Progenitor cell of endocrine pancreas (in vitro differentiated cells): Measurements from ENCODE around the gene GABRB1. TPM values are rescaled to one million over a fixed set of nuclear protein-coding genes. Genes with fewer than 3 reads are reported as not detected.

ENCODE experiments used
- DNase-seq: peaks from one replicate; pipeline ENCODE4 v3.0.0; 2021; ENCODE audit warnings: low spot score; ENCODE audit not compliant: unreplicated experiment
- H3K27ac Mint-ChIP-seq: 2 replicates; pipeline ENCODE4 v1.8.0; 2021; ENCODE audit warnings: mild to moderate bottlenecking, moderate library complexity, mixed read lengths
- H3K27me3 Mint-ChIP-seq: 2 replicates; pipeline ENCODE4 v1.8.0; 2021; ENCODE audit warnings: mixed read lengths
- H3K36me3 Mint-ChIP-seq: 2 replicates; pipeline ENCODE4 v1.8.0; 2022; ENCODE audit warnings: mixed read lengths; ENCODE audit not compliant: insufficient read depth
- H3K4me1 Mint-ChIP-seq: 2 replicates; pipeline ENCODE4 v1.8.0; 2021; ENCODE audit warnings: low read depth, mixed read lengths
- H3K4me3 Mint-ChIP-seq: 2 replicates; pipeline ENCODE4 v1.8.0; 2021; ENCODE audit warnings: low read depth, mild to moderate bottlenecking, moderate library complexity, mixed read lengths
- H3K9me3 Mint-ChIP-seq: 2 replicates; pipeline ENCODE4 v1.8.0; 2021; ENCODE audit warnings: low read depth, mixed read lengths
- total RNA-seq: library from RNA; stranded (reverse); gene quantifications from 2 replicates; pipeline ENCODE4 v1.2.1, GENCODE V29; 2021
- TF ChIP-seq, protein P1 (sequence below): fragments of 200-600 bp; sonication (generic); IDR thresholded peaks from one replicate; pipeline ENCODE4 v1.5.0; 2021; ENCODE audit warnings: antibody characterized with exemption, mild to moderate bottlenecking; ENCODE audit not compliant: unreplicated experiment

Gene GABRB1
- total RNA-seq, 1 donor from 2014 or later, result 1.2 TPM

DNA sequence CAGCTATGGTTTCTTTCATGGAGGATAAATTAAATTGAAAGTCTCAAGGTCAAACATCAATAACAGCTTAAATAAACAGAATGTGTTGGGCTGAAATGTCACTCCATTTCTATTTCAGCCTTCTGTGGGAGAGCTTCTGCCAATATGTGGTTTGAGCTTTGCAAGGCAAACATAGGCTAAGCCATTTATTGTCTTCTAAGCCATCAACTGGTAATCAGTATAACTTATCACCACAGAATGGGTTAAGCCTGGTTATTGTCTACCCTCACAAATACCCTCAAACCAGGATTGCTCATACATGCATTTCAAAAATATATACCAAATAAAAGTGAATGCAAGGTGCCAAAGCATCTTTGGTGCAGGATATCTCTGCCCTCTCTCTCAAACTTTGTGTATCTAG is 52.7 kb downstream of the GABRB1 start:
- H3K9me3 Mint-ChIP-seq, result no peaks in the 10 kb centered on the region
- no peak for DNase-seq
- peaks cover 3% of the 10 kb centered on the region for H3K27me3 Mint-ChIP-seq
- no peak overlapping the region for H3K4me3 Mint-ChIP-seq
- H3K27ac Mint-ChIP-seq, result no peak overlapping the region
- TF ChIP-seq, protein P1, sequence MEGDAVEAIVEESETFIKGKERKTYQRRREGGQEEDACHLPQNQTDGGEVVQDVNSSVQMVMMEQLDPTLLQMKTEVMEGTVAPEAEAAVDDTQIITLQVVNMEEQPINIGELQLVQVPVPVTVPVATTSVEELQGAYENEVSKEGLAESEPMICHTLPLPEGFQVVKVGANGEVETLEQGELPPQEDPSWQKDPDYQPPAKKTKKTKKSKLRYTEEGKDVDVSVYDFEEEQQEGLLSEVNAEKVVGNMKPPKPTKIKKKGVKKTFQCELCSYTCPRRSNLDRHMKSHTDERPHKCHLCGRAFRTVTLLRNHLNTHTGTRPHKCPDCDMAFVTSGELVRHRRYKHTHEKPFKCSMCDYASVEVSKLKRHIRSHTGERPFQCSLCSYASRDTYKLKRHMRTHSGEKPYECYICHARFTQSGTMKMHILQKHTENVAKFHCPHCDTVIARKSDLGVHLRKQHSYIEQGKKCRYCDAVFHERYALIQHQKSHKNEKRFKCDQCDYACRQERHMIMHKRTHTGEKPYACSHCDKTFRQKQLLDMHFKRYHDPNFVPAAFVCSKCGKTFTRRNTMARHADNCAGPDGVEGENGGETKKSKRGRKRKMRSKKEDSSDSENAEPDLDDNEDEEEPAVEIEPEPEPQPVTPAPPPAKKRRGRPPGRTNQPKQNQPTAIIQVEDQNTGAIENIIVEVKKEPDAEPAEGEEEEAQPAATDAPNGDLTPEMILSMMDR, result no peak
- H3K4me1 Mint-ChIP-seq, result no peaks in the 10 kb centered on the region
- no peaks in the 10 kb centered on the region for H3K36me3 Mint-ChIP-seq

DNA sequence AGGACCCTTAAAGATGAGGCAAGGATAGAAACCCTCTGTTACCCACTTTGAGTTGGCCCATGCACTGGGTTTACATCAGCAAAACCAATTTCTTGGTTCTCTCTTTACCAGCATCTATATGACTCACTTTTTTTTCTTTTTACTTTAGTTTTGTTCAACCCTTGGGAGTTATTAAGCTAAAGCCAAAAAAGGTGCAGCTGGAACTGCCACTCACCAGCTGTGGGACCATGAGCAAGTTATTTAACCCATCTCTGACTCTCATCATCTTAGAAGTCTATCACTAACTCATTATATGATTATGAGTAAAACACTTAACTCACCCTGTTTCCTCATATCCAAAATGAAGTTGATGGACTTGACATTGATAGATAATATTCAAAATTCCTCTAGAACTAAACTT is 53.4 kb downstream of the GABRB1 start:
- Mint-ChIP-seq H3K36me3 (no peaks in the 10 kb centered on the region), H3K27ac (no peak overlapping the region), H3K4me3 (no peak overlapping the region), H3K9me3 (no peaks in the 10 kb centered on the region), H3K27me3 (peaks cover 3% of the 10 kb centered on the region), H3K4me1 (no peaks in the 10 kb centered on the region)
- TF ChIP-seq, protein P1, result no peak
- no peak for DNase-seq

DNA sequence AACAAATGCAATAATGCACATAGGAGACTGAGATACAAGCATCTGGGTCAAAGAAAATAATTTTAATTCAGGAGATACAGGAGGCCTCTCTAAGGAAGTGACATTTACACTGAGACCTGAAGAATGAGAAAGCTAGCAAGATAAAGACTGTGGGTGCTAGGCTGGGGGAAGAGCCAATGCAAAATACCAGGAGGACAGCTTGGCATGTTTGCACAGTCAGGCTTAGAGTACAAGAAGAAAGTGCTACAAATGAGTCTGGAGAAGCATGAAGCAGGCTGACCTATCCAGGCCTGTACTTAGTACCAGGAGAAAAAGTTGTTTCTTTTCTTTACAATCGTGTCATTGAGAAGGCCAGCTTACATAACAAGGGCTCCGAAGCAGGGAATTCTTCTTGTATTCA is 56.9 kb downstream of the GABRB1 start:
- no peak overlapping the region for H3K4me3 Mint-ChIP-seq
- DNase-seq, result no peak

DNA sequence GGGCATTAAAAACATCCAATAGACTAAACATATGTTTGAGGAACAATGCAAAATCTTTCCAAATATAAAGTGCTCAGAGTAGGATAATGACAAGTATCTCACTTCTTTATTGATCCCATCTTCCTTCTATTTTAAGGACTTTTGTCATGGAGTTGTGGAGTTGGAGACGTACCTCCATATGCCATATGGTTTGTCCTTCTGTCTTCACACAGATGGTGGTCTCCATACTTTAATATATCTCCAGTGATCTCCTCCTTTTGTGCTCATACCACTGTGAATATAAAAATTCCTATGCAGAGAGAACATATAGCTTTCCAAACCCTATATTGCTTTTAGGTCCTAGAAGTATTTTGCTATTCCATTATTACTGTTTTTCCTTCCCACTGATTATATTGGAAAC is 64.5 kb downstream of the GABRB1 start:
- TF ChIP-seq, protein P1, result no peak
- H3K4me3 Mint-ChIP-seq, result no peak overlapping the region
- H3K4me1 Mint-ChIP-seq, result no peaks in the 10 kb centered on the region
- no peak for DNase-seq
- H3K9me3 Mint-ChIP-seq, result no peaks in the 10 kb centered on the region
- no peak overlapping the region for H3K27ac Mint-ChIP-seq
- H3K36me3 Mint-ChIP-seq, result no peaks in the 10 kb centered on the region
- H3K27me3 Mint-ChIP-seq, result no peaks in the 10 kb centered on the region

More for the DNA sequence above, 56.9 kb downstream of the GABRB1 start:
- no peaks in the 10 kb centered on the region for H3K36me3 Mint-ChIP-seq
- TF ChIP-seq, protein P1, result no peak
- no peaks in the 10 kb centered on the region for H3K27me3 Mint-ChIP-seq
- H3K27ac Mint-ChIP-seq, result no peak overlapping the region
- H3K4me1 Mint-ChIP-seq, result no peaks in the 10 kb centered on the region
- H3K9me3 Mint-ChIP-seq, result no peaks in the 10 kb centered on the region

DNA sequence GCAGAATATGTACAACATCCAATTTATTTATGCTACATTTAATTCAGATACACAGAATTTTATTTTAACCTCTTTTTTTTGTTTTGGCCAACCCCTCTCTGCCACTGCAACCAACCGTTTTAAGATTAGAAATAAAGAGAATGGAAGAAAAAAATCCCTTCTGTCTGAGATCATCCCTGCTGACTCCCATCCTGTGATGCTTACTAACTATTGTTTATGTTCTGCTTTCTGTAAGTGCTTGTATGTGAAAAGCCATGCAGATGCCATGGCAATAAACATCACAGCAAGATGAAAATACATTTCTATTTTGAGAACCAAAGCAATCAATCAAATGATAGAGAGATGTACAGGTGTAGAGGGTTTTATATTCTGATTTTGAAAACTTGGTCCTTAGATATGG is 70.1 kb downstream of the GABRB1 start:
- H3K9me3 Mint-ChIP-seq, result no peaks in the 10 kb centered on the region
- no peak overlapping the region for H3K27ac Mint-ChIP-seq

More for the DNA sequence above, 70.1 kb downstream of the GABRB1 start:
- no peak overlapping the region for H3K4me3 Mint-ChIP-seq
- no peak for DNase-seq
- no peaks in the 10 kb centered on the region for H3K4me1 Mint-ChIP-seq
- H3K27me3 Mint-ChIP-seq, result no peaks in the 10 kb centered on the region
- TF ChIP-seq, protein P1, result no peak
- no peaks in the 10 kb centered on the region for H3K36me3 Mint-ChIP-seq
